K562 (cell line): ENCODE measurements around the gene RINT1. TPM values are rescaled to one million over a fixed set of nuclear protein-coding genes. Genes with fewer than 3 reads are reported as not detected.

ENCODE experiments used
- ETS2 ChIP-seq: IDR thresholded peaks from 2 replicates; pipeline ENCODE4 v1.6.1; 2016; ENCODE audit warnings: borderline replicate concordance, missing genetic modification characterization, mild to moderate bottlenecking, moderate library complexity, missing compliant biosample characterization; ENCODE audit not compliant: poor library complexity, severe bottlenecking
- FOXA3 ChIP-seq, 2 experiments: fragments of 450-650 bp in 1 of 2; sonication (generic) in 1 of 2; formaldehyde crosslinking; IDR thresholded peaks in 1 of 2; conservative IDR thresholded peaks in 1 of 2; 2 replicates each; pipeline versions ENCODE4 v1.4.0 to v1.8.0; 2020 to 2022; ENCODE audit warnings: mild to moderate bottlenecking in 2 of 2, missing genetic modification reagents in 1 of 2
- FOXK2 ChIP-seq, 2 experiments: fragments of 450-650 bp; IDR thresholded peaks in 1 of 2; conservative IDR thresholded peaks in 1 of 2; 2 replicates each; pipeline ENCODE4 v1.6.1; 2016; ENCODE audit warnings: low read depth in 2 of 2, mild to moderate bottlenecking in 1 of 2
- JUND ChIP-seq, 2 experiments: IDR thresholded peaks; 2 replicates in 1 of 2; 3 replicates in 1 of 2; pipeline ENCODE4 v1.6.1; 2011; ENCODE audit warnings: borderline replicate concordance in 2 of 2, low read depth in 2 of 2, low read length in 2 of 2, improper control_type of control experiment in 1 of 2, missing biosample characterization in 1 of 2, missing genetic modification characterization in 1 of 2, missing genetic modification reagents in 1 of 2
- PBX2 ChIP-seq, 2 experiments: IDR thresholded peaks in 1 of 2; conservative IDR thresholded peaks in 1 of 2; 2 replicates each; pipeline ENCODE4 v1.6.1; 2016; ENCODE audit warnings: low read depth in 2 of 2, mild to moderate bottlenecking in 1 of 2, missing compliant biosample characterization in 1 of 2, missing genetic modification characterization in 1 of 2, moderate library complexity in 1 of 2
- PTBP1 ChIP-seq: fragments of 200-400 bp; formaldehyde crosslinking; IDR thresholded peaks from 2 replicates; pipeline ENCODE4 v1.6.1; 2017; ENCODE audit warnings: low read depth, low read length
- REST ChIP-seq, 2 experiments: fragments of 450-650 bp; formaldehyde crosslinking in 1 of 2; IDR thresholded peaks; 2 replicates each; pipeline versions ENCODE4 v1.4.0 to v1.6.1; 2014 to 2020; ENCODE audit warnings: mild to moderate bottlenecking in 2 of 2, borderline replicate concordance in 1 of 2, low read depth in 1 of 2
- SUPT5H ChIP-seq: fragments of 450-650 bp; IDR thresholded peaks from 2 replicates; pipeline ENCODE4 v1.6.1; 2016
- ZNF436 ChIP-seq: fragments of 250-450, 450-650 bp; sonication (Bioruptor Pico); formaldehyde crosslinking; IDR thresholded peaks from 2 replicates; pipeline ENCODE4 v1.7.0; 2020; ENCODE audit warnings: mild to moderate bottlenecking
- ZNF699 ChIP-seq: fragments of 250-450 bp; sonication (Bioruptor Pico); IDR thresholded peaks from 2 replicates; pipeline ENCODE4 v1.8.0; 2021; ENCODE audit warnings: mild to moderate bottlenecking, moderate library complexity; ENCODE audit not compliant: insufficient replicate concordance
- polyA plus RNA-seq, 8 experiments: library from polyadenylated mRNA; depleted of rRNA in 4 of 8; stranded (reverse) in 5 of 8; unstranded in 3 of 8; fragments of >200 nt; fragmentation: Nextera tagmentation in 2 of 8; fragmentation: Illumina TruSeq in 1 of 8; extraction: Ambion mirVana in 2 of 8; extraction: Trizol in 1 of 8; gene quantifications; 2 replicates each; pipeline versions ENCODE4 v1.2.1 to v1.2.3, GENCODE V29; 2011 to 2014; ENCODE audit warnings: inconsistent platforms in 1 of 8, missing spikeins in 1 of 8
- total RNA-seq, 7 experiments: library from RNA; depleted of rRNA in 6 of 7; stranded (reverse); fragments of >200 nt in 6 of 7; fragmentation: Illumina TruSeq in 2 of 7; extraction: Trizol in 2 of 7; gene quantifications; 2 replicates each; pipeline versions ENCODE4 v1.2.1 to v1.2.3, GENCODE V29; 2011 to 2021; ENCODE audit warnings: low replicate concordance in 1 of 7
- TF ChIP-seq, protein P1 (sequence below): fragments of 450-650 bp; formaldehyde crosslinking; IDR thresholded peaks from 2 replicates; pipeline ENCODE4 v1.4.0; 2020; ENCODE audit warnings: mild to moderate bottlenecking

RINT1 gene
- total and polyA plus RNA-seq, 9 of the 15 experiments (the other 6 are each of a cell fraction or from before 2014, with no cell fraction given), result 21.3 to 74.3 (median 27.4) TPM

DNA sequence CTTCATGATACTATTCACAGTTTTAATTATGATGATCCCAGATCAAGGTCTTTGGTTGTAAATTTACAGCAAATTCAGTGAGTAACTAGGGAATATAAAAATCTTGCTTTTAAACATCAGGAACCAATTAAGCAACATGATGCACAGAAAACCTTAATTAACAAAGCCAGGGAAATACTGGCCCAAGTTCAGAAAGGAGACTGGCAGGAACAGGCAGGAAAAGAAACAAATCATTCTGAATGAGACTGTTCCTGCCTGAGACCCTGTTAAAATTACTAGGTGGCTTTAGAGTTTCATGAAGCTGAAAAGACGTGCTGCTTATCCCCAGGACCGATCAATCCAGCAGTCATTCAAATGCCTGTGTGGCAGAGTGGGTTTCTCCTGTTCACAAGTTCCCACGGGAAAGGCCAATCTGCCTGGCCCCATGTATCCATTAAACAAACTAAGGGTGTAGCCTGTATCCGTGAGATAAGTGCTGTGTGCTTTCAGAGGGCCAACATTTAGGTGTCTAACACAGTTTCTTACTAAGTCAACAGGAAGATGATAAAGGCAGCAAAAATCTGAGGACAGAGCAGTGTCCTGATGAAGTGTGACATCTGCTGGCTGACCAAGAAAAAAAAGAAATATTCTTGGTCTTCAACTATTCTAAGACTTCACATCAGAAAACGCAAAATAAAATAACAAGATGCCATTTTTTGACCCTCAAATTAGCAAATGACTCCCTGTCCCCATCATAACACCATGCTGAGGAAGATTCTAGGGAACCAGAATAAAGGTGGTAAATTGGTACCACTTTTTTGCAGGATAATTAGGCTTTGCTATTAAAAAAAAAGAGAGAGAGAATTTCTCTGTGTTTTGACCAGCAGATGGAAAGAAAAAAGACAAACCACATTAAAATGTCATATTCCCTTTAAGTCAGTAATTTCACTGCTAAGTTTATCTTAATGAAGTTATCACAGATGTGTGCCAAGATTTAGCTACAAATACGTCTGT, 44.1 kb upstream of the RINT1 start (continued):
- TF ChIP-seq REST (IDR thresholded peaks at IDR 0.05; ENCODE audit: borderline replicate concordance), result peak; percentile 79; the same call in 1 of the 2 replicates
- no peak for TF ChIP-seq REST (CRISPR knock-in tag; IDR thresholded peaks at IDR 0.05; ENCODE audit: low read depth)
- no peak for TF ChIP-seq SUPT5H
- peak; percentile 98 to 99 for TF ChIP-seq FOXA3 (CRISPR knock-in tag; conservative IDR thresholded peaks at IDR 0.05 in 1 of 2, IDR thresholded peaks at IDR 0.05 in 1 of 2)
- TF ChIP-seq ETS2 (tag), result no peak
- TF ChIP-seq, protein P1, sequence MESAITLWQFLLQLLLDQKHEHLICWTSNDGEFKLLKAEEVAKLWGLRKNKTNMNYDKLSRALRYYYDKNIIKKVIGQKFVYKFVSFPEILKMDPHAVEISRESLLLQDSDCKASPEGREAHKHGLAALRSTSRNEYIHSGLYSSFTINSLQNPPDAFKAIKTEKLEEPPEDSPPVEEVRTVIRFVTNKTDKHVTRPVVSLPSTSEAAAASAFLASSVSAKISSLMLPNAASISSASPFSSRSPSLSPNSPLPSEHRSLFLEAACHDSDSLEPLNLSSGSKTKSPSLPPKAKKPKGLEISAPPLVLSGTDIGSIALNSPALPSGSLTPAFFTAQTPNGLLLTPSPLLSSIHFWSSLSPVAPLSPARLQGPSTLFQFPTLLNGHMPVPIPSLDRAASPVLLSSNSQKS (CRISPR knock-in tag), result no peak
- TF ChIP-seq PTBP1, result no peak
- TF ChIP-seq ZNF436 (CRISPR knock-in tag), result no peak
- TF ChIP-seq FOXK2 (conservative IDR thresholded peaks at IDR 0.05 in 1 of 2, IDR thresholded peaks at IDR 0.05 in 1 of 2; ENCODE audit: low read depth in 2 of 2), result peak; percentile 72 to 79; a peak in 2 of 4 replicates
- no peak; the same call in 1 of the 2 replicates for TF ChIP-seq PBX2 (CRISPR knock-in tag; IDR thresholded peaks at IDR 0.05; ENCODE audit: low read depth)
- no peak for TF ChIP-seq PBX2 (tag; conservative IDR thresholded peaks at IDR 0.05; ENCODE audit: low read depth)
- no peak for TF ChIP-seq ZNF699 (CRISPR knock-in tag)
- TF ChIP-seq JUND (IDR thresholded peaks at IDR 0.05; ENCODE audit: borderline replicate concordance, low read depth, low read length), result peak; percentile 73; the same call in 1 of the 2 replicates
- TF ChIP-seq JUND (tag; IDR thresholded peaks at IDR 0.05; ENCODE audit: borderline replicate concordance, low read depth, low read length), result peak; percentile 68; the same call in 2 of the 3 replicates
